Non-pigmented ciliary epithelial cell (primary cell): ENCODE results near the gene SYMPK.
"Not testable (repeated sequence)": the region's sequence is repeated elsewhere in the genome, so short reads cannot be mapped to it uniquely, and the experiment has no call there.

Experiments
- DNase-seq: peaks from one replicate; pipeline ENCODE4 v3.0.0-alpha.2; 2010; ENCODE audit warnings: low read depth

SYMPK gene

GRCh38 chr19:45862564-45863334 is at the start of gene SYMPK:
SYMPK (minus strand) TSS chr19:45863147; CDS start chr19:45854495, 8,652 bp downstream.
- peak; percentile 91 for DNase-seq

- no peak for DNase-seq
Measured at GRCh38 chr19:45911291-45911690, 48.3 kb upstream of the SYMPK start.

GRCh38 chr19:45908956-45909355 is 46.0 kb upstream of the SYMPK start:
- no peak for DNase-seq

GRCh38 chr19:45906221-45906620 is 43.3 kb upstream of the SYMPK start:
- DNase-seq = no peak

GRCh38 chr19:45905011-45905410 is 42.1 kb upstream of the SYMPK start:
- DNase-seq = no peak

- DNase-seq = peak; percentile 71
Measured at GRCh38 chr19:45902651-45903625, 40.0 kb upstream of the SYMPK start.

GRCh38 chr19:45901912-45902650 is 39.1 kb upstream of the SYMPK start, which contains the start of gene MYPOP:
MYPOP (minus strand) TSS chr19:45902613; CDS start chr19:45901773, 840 bp downstream.
- DNase-seq = no peak

- no peak for DNase-seq
Measured at GRCh38 chr19:45901432-45901911, 38.5 kb upstream of the SYMPK start.

- no peak for DNase-seq
Measured at GRCh38 chr19:45900738-45901431, 37.9 kb upstream of the SYMPK start.

- no peak for DNase-seq
Measured at GRCh38 chr19:45899919-45900589, 37.1 kb upstream of the SYMPK start.

- DNase-seq = no peak
Measured at GRCh38 chr19:45899253-45899652, 36.3 kb upstream of the SYMPK start.

GRCh38 chr19:45897261-45897812 is 34.4 kb upstream of the SYMPK start:
- no peak for DNase-seq

GRCh38 chr19:45895983-45896599 is 33.1 kb upstream of the SYMPK start:
- DNase-seq = not testable (repeated sequence)

- DNase-seq = no peak
Measured at GRCh38 chr19:45895519-45895972, 32.6 kb upstream of the SYMPK start.

- DNase-seq = no peak
Measured at GRCh38 chr19:45890877-45891276, 27.9 kb upstream of the SYMPK start.

- no peak for DNase-seq
Measured at GRCh38 chr19:45889210-45889885, 26.4 kb upstream of the SYMPK start.

GRCh38 chr19:45887200-45887710 is 24.3 kb upstream of the SYMPK start:
- DNase-seq = no peak

- peak; percentile 78 for DNase-seq
Measured at GRCh38 chr19:45886427-45887199, 23.7 kb upstream of the SYMPK start.
